GM21447 (cell line): ENCODE measurements around the gene AP3B2.

Experiments used
- ATAC-seq: cut with Tn5 transposase; IDR thresholded peaks from one replicate; pipeline ENCODE4 v1.9.1; 2021; ENCODE audit not compliant: unreplicated experiment

AP3B2 gene

GRCh38 chr15:82611348-82611747, 98.3 kb downstream of the AP3B2 start:
- no peak for ATAC-seq
